ENCODE data around the gene TNFAIP8. TPM values are rescaled to one million over a fixed set of nuclear protein-coding genes. Genes with fewer than 3 reads are reported as not detected.
"Not testable (repeated sequence)": the region's sequence is repeated elsewhere in the genome, so short reads cannot be mapped to it uniquely, and the experiment has no call there.

The TNFAIP8 gene
- polyA plus RNA-seq, 1 of the 3 experiments (the other 2 are of a cell fraction) = 31.3 TPM

DNA sequence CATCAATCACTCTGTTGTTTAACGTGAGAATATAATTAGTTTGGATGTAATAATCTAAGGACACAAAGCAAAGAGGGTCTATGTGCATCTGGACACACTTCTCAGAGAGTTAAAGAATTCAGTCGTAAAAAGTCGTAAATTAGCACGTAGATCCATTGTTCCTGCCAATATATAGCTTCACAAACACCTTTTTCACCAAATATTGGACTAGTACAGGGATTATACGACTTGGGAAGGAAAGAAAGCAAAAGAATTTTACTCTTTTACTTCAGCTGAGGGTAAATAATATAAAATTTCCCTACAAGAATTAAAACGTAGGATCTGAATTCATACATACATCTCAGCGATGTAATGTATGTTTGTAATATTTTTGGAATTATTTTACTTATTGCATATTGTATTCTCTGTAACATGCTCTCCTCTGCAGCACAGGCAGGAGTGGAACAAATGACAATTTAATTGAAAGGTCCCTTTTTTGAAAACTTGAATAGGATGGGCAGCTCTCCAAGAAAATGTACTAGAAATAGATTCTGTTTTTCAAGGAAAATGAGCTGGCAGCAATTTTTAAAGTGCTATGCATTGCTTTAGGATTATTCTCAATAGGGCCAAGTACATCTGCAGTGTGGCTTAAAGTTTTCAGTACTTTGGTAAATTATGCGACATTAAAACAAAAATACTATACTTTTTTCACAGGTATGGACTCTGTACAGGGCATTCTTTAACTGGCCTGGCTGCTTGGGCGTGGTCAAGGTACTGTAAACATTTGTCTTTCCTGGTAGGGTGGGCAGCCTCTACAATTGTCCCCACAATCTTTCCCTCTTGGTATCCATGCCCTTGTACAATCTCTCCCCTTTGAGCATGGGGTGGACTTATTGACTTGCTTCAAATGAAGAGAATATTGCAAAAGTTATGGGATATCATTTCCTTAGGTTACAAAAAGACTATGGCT lies 56.7 kb downstream of the TNFAIP8 start:
- ChIA-PET POLR2A (interaction anchor here (1.9 kb wide), 1 partner anchor 425 kb away, joined by 9 read pairs; no protein-coding TSS in a partner anchor), CTCF (interaction anchor here (0.6 to 7.4 kb wide), 61 partner anchors 10 to 1392 kb away, joined by 3 to 175 read pairs (median 5); partner anchors contain the start of genes DMXL1, DTWD2 and TNFAIP8)
- Histone ChIP-seq H3K9me2 (no peaks in the 10 kb centered on the region), H3K9me3 (no peaks in the 10 kb centered on the region), H2AFZ (ENCODE audit: low read depth) (no peak overlapping the region; the same call in 1 of the 2 replicates), H3K4me3 (ENCODE audit: low read depth in 2 of 2, low read length in 1 of 2) (peak overlapping the region; percentile 57 to 62; a peak in 3 of 4 replicates), H4K20me1 (ENCODE audit: insufficient read depth) (no peaks in the 10 kb centered on the region), H3K36me3 (replicated peaks in 1 of 2; ENCODE audit: control insufficient read depth in 1 of 2, insufficient read depth in 2 of 2, low read length in 1 of 2) (no peaks in the 10 kb centered on the region), H3K79me2 (ENCODE audit: insufficient read depth) (no peaks in the 10 kb centered on the region), H3K4me1 (ENCODE audit: control insufficient read depth in 1 of 2, insufficient read depth in 2 of 2, low read depth in 1 of 2, low read length in 1 of 2) (peaks cover 0 to 14% of the 10 kb centered on the region in 2 experiments; a peak in 3 of 4 replicates), H3K27me3 (ENCODE audit: insufficient read depth) (no peaks in the 10 kb centered on the region), H3F3A (replicated peaks; ENCODE audit: insufficient read depth) (peaks cover 12% of the 10 kb centered on the region), H3K27ac (ENCODE audit: low read depth in 2 of 2, low read length in 1 of 2) (peak overlapping the region in 1 of 2 experiments; percentile 82; a peak in 1 of 4 replicates), H3K9ac (no peak overlapping the region), H3K4me2 (peak overlapping the region; percentile 72; the same call in 1 of the 2 replicates)
- no peak for DNase-seq
- WGBS (ENCODE audit: low lambda C conversion rate) = 40% methylated on average over 9 of the region's 9 CpGs
- TF ChIP-seq JUND (IDR thresholded peaks at IDR 0.05) (no peak), TEAD4 (IDR thresholded peaks at IDR 0.05; ENCODE audit: borderline replicate concordance, insufficient read depth) (no peak), RFX5 (IDR thresholded peaks at IDR 0.05; ENCODE audit: low read length) (no peak), GATA2 (CRISPR knock-in tag; IDR thresholded peaks at IDR 0.05) (no peak), YY1 (IDR thresholded peaks at IDR 0.05; ENCODE audit: low read depth) (no peak), GABPA (IDR thresholded peaks at IDR 0.05; ENCODE audit: low read depth) (no peak), FOXJ3 (CRISPR knock-in tag; IDR thresholded peaks at IDR 0.05) (no peak), RAD21 (IDR thresholded peaks at IDR 0.05; ENCODE audit: low read length) (no peak), NFIC (IDR thresholded peaks at IDR 0.05; ENCODE audit: borderline replicate concordance) (no peak)

DNA sequence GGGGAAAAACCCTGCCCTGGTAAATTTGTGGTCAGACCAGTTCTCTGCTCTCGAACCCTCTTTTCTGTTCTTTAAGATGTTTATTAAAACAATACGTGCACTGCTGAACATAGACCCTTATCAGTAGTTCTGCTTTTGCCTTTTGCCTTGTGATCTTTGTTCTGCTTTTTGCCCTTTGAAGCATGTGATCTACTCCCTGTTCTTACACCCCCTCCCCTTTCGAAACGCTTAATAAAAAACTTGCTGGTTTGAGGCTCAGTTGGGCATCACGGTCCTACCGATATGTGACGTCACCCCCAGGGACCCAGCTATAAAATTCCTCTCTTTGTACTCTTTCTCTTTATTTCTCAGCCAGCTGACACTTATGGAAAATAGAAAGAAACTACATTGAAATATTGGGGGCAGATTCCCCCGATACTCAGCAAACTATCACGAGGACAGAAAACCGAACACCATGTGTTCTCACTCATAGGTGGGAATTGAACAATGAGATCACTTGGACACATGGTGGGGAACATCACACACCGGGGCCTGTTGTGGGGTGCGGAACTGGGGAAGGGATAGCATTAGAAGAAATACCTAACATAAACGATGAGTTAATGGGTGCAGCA lies 58.4 kb downstream of the TNFAIP8 start:
- H3K4me3 ChIP-seq (ENCODE audit: low read depth in 2 of 2, low read length in 1 of 2); H3K9ac ChIP-seq; H2AFZ ChIP-seq (ENCODE audit: low read depth); DNase-seq; H3K79me2 ChIP-seq (ENCODE audit: insufficient read depth); H3K36me3 ChIP-seq (replicated peaks in 1 of 2; ENCODE audit: control insufficient read depth in 1 of 2, insufficient read depth in 2 of 2, low read length in 1 of 2); H3K27me3 ChIP-seq (ENCODE audit: insufficient read depth); H3K4me2 ChIP-seq; H3K9me2 ChIP-seq; H3K27ac ChIP-seq (ENCODE audit: low read depth in 2 of 2, low read length in 1 of 2); H4K20me1 ChIP-seq (ENCODE audit: insufficient read depth); POLR2A ChIA-PET; H3K9me3 ChIP-seq: not testable (repeated sequence)
- CTCF ChIA-PET = interaction anchor here (7.4 kb wide), 1 partner anchor 428 kb away, joined by 175 read pairs; the partner anchor contains the start of gene DTWD2
- Histone ChIP-seq H3K4me1 (ENCODE audit: control insufficient read depth in 1 of 2, insufficient read depth in 2 of 2, low read depth in 1 of 2, low read length in 1 of 2) (peaks cover 0 to 14% of the 10 kb centered on the region in 2 experiments; a peak in 3 of 4 replicates), H3F3A (replicated peaks; ENCODE audit: insufficient read depth) (peaks cover 12% of the 10 kb centered on the region)
- 90% methylated on average over 13 of the region's 13 CpGs for WGBS (ENCODE audit: low lambda C conversion rate)

Measured in SK-N-SH (cell line).